GM13977 (cell line): Measurements from ENCODE around the gene PUSL1.

ENCODE experiments used
- DNase-seq: peaks from one replicate; pipeline ENCODE4 v3.0.0; 2012; ENCODE audit warnings: low spot score
- CTCF ChIP-seq: IDR thresholded peaks from 2 replicates; pipeline ENCODE4 v1.5.1; 2012; ENCODE audit warnings: mild to moderate bottlenecking, control low read depth; ENCODE audit not compliant: insufficient read depth; ENCODE audit errors: extremely low read depth, missing control alignments
- in situ Hi-C: fragments of 300-500 bp; cut with MboI; formaldehyde crosslinking; loops from one replicate; pipeline ENCODE4 v1.12.0; 2022; ENCODE audit warnings: low sequenced_read_pairs, low pct_unique_long_range_greater_than_20kb, mixed read lengths, inconsistent platforms; ENCODE audit not compliant: unreplicated experiment

Gene PUSL1, protein sequence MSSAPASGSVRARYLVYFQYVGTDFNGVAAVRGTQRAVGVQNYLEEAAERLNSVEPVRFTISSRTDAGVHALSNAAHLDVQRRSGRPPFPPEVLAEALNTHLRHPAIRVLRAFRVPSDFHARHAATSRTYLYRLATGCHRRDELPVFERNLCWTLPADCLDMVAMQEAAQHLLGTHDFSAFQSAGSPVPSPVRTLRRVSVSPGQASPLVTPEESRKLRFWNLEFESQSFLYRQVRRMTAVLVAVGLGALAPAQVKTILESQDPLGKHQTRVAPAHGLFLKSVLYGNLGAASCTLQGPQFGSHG

GRCh38 chr1:1307923-1308755 lies at the start of gene PUSL1, which contains the start of gene ACAP3:
TSS of gene PUSL1 (plus strand) at chr1:1308597. CDS start at chr1:1308644, 47 bp downstream.
TSS of gene ACAP3 (minus strand) at chr1:1307930. CDS start at chr1:1307815, 115 bp downstream.
- DNase-seq, result peak; percentile 100
- TF ChIP-seq CTCF, result peak; percentile 28
- in situ Hi-C loops, result no loop called here

GRCh38 chr1:1259119-1259488 lies 49.3 kb upstream of the PUSL1 start:
- in situ Hi-C loops, result no loop called here
- no peak for TF ChIP-seq CTCF
- no peak for DNase-seq

DNA sequence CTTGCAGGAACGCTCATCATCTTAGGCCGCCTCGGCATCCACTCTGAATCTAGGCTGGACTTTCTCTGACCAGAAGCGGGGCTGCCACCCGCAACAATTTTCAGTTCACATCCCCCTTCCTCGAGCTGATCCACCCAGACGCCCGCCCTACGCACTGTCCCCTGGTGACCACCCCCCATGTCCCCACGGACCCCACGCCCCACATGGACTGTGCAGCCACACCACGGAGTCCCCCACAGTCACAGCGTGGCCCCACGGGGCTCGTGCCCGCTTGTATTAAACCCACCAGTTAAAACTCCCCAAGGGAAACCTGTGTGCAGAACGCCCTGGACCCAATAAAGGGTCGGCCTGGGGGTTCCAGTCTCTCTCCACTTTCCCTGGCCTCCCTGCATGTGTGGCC lies 48.9 kb upstream of the PUSL1 start:
- in situ Hi-C loops, result no loop called here

GRCh38 chr1:1259951-1260600 lies 48.3 kb upstream of the PUSL1 start:
- in situ Hi-C loops, result no loop called here
- no peak for TF ChIP-seq CTCF
- no peak for DNase-seq

More for the DNA sequence above, 48.9 kb upstream of the PUSL1 start:
- TF ChIP-seq CTCF, result no peak
- DNase-seq, result no peak

GRCh38 chr1:1260843-1261560 lies 47.4 kb upstream of the PUSL1 start:
- in situ Hi-C loops, result no loop called here
- no peak for TF ChIP-seq CTCF
- no peak for DNase-seq

DNA sequence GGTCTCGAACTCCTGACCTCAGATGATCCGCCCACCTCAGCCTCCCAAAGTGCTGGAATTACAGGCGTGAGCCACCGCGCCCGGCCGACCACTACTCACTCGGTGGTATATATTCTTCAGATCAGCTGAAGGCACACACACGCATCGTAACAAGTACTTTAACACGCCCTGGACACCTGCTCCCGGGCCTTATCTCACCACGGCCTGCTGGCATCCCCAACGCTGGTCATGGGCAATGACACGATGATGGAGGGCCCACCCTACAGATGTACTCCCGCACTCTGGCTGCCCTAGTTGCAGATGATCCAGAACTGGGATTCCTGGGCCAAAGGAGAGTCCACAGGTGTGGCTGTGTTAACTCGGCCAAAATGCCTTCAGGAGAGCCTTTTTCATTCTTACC lies 46.3 kb upstream of the PUSL1 start:
- DNase-seq, result no peak
- in situ Hi-C loops, result no loop called here
- no peak for TF ChIP-seq CTCF
